CD4-positive, alpha-beta T cell treated with Interleukin-10 for 1 hour (primary cell): Measurements from ENCODE around the gene ATN1.

Experiments used
- DNase-seq: peaks from one replicate; pipeline ENCODE4 v3.0.0-alpha.2; 2020

ATN1 gene

DNA sequence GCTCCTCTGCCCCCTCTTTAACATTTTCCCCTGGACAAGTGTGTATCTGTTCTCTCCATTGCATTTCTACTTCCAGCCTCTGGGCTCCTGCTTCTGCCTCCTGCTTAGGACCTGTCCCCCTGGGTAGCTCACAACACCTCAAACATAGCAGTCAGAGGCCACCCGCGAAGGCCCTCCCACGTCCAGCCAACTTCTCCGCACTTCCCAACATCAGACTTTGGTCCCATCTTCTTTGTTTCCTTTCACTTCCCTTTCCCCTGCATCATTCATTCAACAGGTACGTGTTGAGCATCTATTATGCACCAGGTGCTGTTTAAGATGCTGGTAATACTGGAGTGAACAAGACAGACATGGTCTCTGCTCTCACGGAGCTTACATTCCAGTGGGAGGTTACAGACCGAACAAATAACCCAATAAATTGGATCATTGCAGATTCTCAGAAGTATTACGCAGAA is 19.2 kb downstream of the ATN1 start:
- no peak for DNase-seq

DNA sequence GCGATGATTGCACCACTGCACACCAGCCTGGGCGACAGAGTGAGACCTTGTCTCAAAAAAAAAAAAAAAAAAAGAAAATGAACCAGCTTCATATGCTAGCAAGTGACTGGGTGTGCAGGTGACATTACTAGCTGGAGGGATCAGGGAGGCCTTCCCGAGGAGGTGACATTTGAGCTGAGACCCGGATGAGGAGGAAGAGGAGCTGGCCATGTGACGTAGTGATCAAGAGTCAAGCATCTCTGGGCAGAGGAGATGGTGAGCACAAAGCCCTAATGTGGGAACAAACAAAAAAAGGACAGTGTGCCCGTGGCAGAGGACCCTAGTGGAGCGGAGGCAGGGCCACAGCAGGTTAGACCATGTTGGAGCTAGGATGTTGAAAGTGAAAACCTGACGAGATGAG is 19.9 kb downstream of the ATN1 start:
- DNase-seq, result no peak

DNA sequence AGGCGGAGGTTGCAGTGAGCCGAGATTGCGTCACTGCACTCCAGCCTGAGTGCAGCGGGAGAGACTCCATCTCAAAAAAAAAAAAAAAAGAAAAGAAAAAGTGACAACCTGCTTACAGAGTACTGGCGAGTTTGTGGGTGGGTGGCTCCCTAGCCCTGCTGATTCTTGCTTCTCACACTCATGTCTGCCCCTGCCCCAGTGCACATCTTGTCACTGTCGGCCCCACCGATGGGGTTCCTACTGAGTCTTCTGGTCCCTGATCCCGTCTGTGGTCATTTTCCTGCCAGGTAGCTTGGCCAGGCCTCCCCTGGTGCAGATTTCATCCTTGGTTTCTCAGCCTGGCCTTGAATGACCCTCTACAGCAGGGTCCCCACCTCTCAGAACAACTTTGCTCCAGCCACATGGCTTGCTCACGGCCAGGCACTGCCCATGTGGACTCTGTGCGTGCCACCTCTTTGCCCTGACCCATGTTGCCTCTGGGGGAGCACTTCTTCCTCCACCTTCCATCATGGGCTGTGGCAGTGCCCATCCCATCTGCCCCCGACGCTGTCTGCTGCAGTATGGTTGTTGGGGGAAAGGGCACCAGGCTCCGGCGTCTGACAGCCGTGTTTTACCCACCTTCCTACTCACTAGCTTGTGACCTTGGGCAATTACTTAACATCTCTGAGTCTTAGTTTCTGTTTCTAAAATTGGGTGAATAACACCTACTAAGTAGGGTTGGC is 21.3 kb downstream of the ATN1 start:
- peak; percentile 62 for DNase-seq

DNA sequence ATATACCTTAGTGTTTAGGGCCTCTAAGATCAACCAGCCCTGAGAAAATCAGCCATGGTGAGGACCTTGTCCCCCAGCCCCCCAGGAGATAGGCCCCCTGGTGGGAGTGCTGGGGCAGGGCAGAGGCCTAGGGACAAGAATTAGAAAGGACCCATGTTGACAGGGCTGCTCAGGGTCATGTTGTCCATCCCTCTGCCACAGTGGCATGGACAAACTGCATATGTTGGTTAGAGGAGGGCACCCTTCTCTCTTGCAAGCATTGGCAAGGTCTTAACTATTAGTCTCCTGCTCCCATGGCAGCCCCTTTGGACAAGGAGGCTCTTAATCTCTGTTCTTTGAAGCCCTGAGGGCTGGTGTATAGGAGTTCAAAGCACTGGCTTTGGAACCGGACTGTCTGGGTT is 22.6 kb downstream of the ATN1 start:
- peak; percentile 61 for DNase-seq

DNA sequence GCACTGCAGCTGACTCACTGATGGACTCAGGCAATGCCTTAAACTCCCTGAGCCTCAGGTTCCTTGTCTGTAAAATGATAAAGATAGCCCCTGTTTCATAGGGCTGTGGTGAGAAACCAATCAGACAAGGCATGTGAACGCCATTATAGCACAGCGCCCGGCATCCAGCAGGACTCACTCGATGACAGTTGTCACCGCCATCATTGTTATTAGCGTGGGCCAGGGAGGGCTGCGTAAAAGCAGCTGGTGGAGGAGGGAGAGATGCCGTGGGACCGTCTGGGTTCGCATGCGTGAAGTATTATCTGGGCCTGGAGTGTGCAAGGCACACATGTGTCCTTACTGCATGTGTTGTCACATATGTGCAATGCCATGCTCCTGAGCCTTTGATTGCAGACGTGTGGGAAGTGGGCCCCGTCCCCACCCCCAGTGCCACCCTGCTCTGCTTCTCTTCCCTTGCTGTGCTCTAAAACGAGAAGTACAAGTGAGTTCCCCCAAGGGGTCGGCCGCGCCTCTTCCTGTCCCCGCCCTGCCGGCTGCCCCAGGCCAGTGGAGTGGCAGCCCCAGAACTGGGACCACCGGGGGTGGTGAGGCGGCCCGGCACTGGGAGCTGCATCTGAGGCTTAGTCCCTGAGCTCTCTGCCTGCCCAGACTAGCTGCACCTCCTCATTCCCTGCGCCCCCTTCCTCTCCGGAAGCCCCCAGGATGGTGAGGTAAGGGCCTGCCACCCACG is 23.2 kb downstream of the ATN1 start, which contains the start of gene PTPN6:
PTPN6 (plus strand) TSS at position 546 of the 730 bp plus-strand sequence; CDS start at position 703, 157 bp downstream.
- DNase-seq, result peak; percentile 68

DNA sequence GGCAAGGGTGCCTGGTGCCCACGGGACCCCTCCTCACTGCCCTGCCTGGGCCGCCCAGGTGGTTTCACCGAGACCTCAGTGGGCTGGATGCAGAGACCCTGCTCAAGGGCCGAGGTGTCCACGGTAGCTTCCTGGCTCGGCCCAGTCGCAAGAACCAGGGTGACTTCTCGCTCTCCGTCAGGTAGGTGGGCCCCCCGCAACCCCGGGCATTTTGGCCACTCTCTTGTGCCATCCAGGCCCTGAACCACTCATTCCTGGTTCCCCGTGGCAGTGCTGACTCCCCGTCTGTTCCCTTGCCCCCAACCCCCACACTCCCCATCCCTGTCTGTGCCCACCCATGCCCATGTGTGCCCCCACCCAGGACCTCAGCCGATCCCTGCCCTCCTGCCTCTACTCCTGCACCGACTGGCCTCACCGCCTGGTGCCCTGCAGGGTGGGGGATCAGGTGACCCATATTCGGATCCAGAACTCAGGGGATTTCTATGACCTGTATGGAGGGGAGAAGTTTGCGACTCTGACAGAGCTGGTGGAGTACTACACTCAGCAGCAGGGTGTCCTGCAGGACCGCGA is 23.9 kb downstream of the ATN1 start:
- DNase-seq, result peak; percentile 51

DNA sequence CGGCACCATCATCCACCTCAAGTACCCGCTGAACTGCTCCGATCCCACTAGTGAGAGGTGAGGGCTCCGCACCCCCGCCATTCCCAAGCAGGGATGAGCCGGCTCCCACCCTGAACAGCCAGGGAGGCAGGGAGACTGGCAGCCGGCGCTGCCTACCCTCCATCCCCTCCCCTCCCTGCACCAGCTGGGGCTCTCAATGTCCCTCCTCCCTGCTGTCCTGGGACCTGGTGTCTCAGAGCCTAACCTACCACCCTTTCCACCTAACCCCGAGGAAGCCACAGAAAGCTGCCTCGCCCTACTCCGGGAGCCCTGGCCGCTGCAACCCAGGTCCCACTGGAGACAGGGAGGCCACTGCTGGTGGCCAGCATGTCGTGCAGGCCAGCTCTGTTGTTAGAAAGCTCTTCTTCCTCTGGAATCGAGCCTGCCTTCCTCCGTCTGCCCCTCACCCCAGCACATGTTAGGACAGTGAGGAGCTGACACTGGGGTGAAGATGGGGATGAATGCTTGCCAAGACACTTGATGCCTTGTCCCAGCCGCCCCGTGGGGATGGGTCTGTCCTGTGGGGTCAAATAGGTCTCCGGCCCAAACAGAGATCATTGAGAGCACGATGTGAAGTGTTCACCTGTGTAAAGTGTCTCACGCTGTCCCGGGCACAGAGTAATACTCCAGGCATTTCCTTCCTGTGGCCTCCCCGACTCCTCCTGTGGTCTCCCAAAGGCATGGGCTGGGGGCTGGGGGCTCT is 24.5 kb downstream of the ATN1 start:
- no peak for DNase-seq

DNA sequence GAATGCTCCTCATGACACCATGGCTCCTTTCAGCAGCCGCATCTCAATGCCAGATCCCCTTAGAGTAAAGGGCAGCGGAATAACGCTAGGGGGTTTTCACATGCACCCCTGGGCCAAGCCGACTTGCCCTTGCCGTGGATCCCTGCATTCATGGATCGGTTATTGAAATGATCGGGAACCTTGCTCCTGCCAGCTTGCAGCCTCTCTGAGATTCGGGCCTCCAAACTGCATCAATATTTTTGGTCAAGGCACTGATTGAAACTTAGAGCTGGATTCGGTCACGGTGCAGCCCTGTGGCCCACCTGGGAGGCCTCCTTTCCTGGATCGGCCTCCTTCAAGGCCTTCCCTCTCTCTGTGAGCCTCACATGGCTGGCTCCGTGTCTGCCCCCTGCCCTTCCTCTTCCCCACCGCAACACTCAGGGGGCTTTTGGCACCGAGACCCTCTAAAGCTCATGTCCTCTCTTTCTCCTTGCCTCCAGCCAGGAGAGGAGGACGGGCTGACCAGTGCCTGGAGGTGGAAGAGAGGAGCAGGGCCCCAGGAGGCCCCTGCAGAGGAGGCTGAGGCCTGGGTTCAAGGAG is 25.2 kb downstream of the ATN1 start:
- DNase-seq, result no peak

DNA sequence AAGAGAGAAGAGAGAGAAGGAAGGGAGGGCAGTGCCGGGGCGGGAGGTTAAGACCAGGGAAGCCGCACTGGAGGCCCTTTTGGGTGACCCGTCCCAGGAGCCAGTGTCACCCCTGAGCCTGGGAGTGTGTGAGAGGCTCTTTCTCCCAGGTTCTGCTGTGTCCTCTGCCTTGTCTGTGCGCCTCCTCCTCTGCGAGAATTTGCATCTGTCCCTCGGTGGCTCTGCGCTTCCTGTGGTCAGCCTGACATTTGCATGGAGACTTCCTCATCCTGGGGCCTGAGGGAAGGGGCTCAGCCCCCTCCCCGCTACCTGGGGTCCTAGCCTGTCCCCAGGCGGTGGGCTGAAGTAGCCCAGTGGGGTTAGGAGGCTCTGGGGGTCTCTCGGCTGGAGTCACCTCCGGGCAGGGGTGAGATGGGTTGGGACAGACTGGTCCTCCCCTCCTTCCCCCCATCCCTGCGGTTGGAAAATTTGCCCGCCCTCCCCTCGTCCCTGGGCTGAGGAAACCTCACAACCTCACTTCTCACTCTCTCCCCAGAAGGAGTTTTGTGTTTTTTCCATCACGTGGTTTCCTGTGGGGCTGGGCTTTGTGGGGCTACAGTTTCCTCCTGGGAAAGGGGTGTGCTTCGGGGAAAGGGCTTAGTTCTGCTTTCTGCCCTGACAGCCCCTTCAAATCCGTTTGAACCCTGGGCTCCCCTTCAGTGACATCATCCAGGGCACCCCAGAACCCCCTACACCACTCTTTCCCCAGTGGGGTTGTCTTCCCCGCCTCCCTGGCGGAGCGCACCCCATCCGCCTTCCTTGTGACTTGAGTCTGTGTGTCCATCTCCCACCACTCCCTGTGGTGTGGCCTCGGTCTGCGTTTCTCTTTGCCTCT is 25.9 kb downstream of the ATN1 start:
- DNase-seq, result peak; percentile 87

DNA sequence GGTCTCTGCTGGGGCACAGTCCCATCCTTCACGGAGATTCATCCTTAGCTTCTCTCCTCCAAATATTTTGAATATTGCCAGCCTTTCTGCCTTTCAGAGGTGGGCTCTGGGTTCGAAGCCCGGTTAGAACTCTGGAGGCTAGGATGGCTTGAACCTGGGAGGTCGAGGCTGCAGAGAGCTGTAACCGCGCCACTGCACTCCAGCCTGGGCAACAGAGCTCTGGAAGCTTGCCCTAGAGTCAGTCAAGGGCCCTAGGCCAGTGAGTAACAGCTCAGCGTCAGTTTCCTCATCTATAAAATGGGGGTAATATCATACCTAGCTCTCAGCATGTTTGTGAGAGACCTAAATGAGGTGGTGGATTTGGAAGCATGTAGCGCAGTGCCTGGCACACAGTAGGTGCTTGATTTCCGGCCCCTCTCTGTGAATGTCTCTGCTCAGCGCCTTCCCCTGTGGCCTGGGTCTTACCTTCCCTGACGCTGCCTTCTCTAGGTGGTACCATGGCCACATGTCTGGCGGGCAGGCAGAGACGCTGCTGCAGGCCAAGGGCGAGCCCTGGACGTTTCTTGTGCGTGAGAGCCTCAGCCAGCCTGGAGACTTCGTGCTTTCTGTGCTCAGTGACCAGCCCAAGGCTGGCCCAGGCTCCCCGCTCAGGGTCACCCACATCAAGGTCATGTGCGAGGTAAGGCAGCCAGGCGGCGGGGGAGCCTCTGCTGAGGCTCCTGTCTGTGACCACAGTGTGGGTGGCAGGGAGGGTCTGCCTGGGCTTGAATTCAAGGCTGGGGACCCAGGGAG is 26.8 kb downstream of the ATN1 start:
- DNase-seq, result peak; percentile 20

DNA sequence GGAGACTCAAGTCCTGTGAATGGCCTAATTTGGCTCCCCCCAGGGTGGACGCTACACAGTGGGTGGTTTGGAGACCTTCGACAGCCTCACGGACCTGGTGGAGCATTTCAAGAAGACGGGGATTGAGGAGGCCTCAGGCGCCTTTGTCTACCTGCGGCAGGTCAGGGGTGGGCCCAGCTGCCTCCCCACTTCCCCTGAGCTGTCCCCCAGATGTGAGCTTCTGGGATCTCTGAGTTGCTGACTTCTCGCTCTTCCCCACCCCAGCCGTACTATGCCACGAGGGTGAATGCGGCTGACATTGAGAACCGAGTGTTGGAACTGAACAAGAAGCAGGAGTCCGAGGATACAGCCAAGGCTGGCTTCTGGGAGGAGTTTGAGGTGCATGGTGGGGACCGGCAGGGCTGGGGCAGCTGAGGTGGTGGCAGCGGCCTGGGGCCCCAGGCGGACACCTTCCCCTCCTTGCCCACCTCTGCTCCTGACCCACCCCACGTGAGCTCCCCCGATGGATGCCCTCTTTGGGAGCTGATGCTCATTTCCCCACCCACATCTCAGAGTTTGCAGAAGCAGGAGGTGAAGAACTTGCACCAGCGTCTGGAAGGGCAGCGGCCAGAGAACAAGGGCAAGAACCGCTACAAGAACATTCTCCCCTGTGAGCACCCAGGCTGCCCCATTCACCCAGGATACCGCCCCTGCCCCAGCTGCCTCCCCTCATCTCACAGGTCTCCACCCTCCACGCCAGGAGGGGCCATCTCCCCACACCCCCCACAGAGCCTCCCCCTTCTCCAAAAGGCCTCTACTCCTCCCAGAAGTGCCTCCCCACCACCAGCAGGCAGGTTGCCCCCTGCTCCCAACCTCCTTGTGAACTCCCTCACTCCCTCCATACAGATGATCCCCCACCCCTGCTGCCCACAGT is 27.6 kb downstream of the ATN1 start:
- DNase-seq, result no peak

DNA sequence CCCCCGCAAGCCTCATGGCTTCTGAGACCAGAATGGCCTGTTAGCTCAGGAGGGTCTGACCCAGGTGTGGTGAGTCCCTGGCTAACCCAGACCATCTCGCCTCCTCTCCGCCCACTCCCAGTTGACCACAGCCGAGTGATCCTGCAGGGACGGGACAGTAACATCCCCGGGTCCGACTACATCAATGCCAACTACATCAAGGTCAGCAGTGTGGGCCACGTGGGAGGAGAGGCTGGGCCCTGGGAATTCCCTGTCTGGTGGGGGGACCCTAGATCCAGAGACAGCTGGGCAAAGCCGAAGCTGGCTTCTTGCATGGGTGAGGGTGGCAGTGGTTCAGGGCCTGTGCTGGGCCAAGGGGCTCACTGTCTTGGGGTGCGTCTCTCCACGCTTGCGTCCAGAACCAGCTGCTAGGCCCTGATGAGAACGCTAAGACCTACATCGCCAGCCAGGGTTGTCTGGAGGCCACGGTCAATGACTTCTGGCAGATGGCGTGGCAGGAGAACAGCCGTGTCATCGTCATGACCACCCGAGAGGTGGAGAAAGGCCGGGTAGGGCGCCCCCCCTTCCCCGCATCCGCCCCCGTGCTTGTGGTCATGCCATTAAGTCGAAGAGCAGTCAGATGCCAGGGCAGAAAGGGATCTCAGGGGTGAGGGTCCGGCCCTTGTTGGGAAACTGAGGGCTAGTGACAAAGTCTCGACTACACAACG is 28.4 kb downstream of the ATN1 start:
- peak; percentile 46 for DNase-seq

DNA sequence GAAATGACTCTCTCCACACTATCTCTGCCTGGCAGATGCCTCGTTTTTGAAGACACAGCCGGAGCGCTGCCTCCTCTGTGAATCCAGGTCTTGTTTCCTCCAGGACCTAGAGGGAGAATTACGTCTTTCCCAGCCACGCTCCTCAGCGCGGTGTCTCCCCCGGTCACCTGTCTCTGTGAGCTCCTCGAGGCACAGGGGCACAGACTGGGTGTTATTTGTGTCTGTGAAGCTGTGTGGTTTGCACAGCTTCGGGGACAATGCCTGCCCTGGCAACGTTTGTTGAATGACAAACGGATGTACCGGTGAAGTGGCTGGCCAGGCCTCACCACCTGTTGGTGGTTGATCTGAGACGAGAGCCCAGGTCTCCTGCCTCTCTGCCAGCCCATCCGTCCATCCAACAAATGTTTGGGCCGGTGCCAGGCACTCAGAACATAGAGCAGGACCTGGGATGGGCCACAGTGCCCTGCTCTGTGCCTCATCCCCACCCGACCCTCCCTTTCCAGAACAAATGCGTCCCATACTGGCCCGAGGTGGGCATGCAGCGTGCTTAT is 29.5 kb downstream of the ATN1 start:
- DNase-seq, result peak; percentile 70

DNA sequence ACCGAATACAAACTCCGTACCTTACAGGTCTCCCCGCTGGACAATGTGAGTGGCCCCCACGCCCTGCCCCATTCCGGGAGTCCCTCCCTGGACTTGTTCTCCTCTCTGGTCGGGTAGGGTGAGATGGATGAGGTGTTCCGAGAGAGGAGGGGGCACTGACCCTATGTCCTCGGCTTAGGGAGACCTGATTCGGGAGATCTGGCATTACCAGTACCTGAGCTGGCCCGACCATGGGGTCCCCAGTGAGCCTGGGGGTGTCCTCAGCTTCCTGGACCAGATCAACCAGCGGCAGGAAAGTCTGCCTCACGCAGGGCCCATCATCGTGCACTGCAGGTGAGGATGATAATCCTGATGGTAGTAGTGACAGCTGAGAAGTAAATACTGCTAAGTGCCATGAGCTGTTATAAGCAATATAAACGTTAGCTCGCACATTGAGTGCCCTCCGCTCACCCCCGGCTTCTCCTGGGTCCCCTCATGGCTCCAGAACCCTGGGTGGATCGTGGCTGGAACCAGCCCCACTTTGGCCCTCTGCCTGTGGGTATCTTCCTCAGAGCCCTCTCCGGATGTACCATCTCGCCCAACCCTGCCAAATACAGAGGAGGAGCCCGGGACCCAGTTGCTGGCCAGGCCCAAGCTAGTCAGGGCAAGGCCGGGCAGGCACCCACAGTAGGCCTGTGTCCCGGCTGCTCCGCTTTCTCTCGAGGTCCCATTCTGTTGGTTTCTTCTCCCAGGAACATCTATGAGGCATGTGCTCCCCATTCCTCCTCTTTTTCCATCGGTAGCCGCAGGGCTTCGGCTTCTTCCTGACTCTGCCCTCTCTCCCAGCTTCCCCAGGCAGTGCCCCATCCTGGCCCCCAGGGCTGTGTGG is 30.2 kb downstream of the ATN1 start:
- peak; percentile 26 for DNase-seq

DNA sequence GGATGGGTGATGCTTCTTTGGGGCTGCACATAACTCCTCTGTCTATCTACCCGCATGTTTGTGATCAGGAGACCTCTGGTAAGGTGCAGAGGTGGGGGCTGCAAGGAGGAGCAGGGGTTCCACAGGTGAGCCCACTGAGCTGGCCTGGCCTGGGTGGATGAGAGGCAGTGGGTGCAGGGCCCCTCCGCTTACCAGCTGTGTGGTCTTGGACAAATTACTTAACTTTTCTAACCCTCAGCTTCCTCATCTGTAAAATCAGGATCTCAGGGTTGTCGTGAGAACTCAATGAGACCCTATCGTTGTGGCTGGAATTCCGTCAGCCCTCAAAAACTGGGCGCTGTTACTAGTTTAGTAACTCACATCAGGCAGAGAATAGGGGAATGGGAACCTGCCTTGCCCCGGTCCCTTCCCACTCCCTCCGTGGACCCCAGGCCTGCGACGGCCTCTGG is 30.9 kb downstream of the ATN1 start:
- peak; percentile 24 for DNase-seq

DNA sequence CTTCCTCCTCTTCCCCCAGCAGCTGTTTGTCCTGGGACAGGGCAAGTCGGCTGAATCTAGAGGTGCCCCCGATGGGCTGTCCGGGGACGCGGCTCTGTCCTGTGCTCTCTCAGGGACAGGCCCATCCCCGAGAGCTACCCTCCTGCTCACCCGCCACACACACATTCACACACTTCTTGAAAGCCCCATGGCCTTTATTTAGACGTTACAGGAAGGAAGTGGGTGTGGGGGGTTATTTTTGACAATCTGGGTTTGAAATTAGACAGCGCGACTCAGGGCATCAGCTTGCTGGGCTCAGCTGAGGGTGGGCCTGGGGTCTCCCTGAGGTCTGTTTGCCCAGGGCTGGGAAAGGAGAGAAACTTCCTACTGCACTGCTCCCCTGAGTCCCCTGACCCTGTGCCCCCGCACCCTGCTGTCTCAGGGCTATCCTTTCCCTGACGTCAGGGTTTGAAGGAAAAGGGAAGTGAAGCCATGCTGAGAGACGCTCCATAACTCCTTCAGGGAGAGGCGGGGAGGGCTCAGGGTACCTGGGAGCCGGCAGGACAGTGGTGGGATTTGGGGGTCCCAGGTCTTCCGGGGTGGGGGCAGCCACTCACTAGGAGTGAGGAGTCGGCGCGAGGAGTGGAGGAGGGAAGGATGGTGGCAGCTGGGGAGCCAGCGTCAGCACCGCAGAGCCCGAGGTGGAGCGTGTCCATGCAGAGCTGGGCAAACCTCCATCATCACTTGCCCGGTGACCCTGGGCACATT is 31.5 kb downstream of the ATN1 start:
- peak; percentile 91 for DNase-seq
